Suprapubic skin (tissue), 4 donors: ENCODE data around the gene HDAC1. TPM values are rescaled to one million over a fixed set of nuclear protein-coding genes. Genes with fewer than 3 reads are reported as not detected.
"Not testable (repeated sequence)": the region's sequence is repeated elsewhere in the genome, so short reads cannot be mapped to it uniquely, and the experiment has no call there.

Source experiments
- DNase-seq, 2 donors: peaks; one replicate each; pipeline ENCODE4 v3.0.0-alpha.2; 2019; ENCODE audit warnings: low spot score in 2 of 2
- H3K27ac ChIP-seq: fragments of 200-600 bp; sonication (generic); one replicate; pipeline ENCODE4 v1.5.1; 2019
- H3K27me3 ChIP-seq: fragments of 200-600 bp; sonication (generic); one replicate; pipeline ENCODE4 v1.5.1; 2019
- H3K36me3 ChIP-seq: fragments of 200-600 bp; sonication (generic); one replicate; pipeline ENCODE4 v1.5.1; 2019
- H3K4me1 ChIP-seq: fragments of 200-600 bp; sonication (generic); one replicate; pipeline ENCODE4 v1.5.1; 2019
- H3K4me3 ChIP-seq: fragments of 200-600 bp; sonication (generic); one replicate; pipeline ENCODE4 v1.5.1; 2019; ENCODE audit warnings: mild to moderate bottlenecking
- H3K9me3 ChIP-seq: fragments of 200-600 bp; sonication (generic); one replicate; pipeline ENCODE4 v1.5.1; 2019
- CTCF ChIP-seq, 2 donors: fragments of 200-600 bp in 1 of 2; fragments of 450-650 bp in 1 of 2; sonication (generic) in 1 of 2; IDR thresholded peaks; one replicate each; pipeline ENCODE4 v1.5.1; 2016 to 2019; ENCODE audit warnings: antibody characterized with exemption in 2 of 2, mild to moderate bottlenecking in 1 of 2, moderate library complexity in 1 of 2
- EP300 ChIP-seq: sonication (generic); formaldehyde crosslinking; IDR thresholded peaks from one replicate; pipeline ENCODE4 v1.6.1; 2017; ENCODE audit warnings: antibody characterized with exemption
- POLR2A ChIP-seq, 2 donors: fragments of 450-650 bp; IDR thresholded peaks; one replicate each; pipeline ENCODE4 v1.6.1; 2017; ENCODE audit warnings: antibody characterized with exemption in 2 of 2, mild to moderate bottlenecking in 2 of 2, moderate library complexity in 2 of 2
- POLR2AphosphoS5 ChIP-seq, 3 donors: sonication (generic); formaldehyde crosslinking; IDR thresholded peaks; one replicate each; pipeline ENCODE4 v1.6.1; 2017; ENCODE audit warnings: antibody characterized with exemption in 3 of 3
- WGBS: methylation state at CpG from one replicate; pipeline ENCODE4 v1.1.5; 2018; 5-methylcytosine and 5-hydroxymethylcytosine counted together
- total RNA-seq, 4 donors: library from RNA; depleted of rRNA; stranded (reverse); fragments of >200 nt; gene quantifications; one replicate each; pipeline ENCODE4 v1.1.0, GENCODE V29; 2016

HDAC1 gene
- total RNA-seq, 4 donors from 2014 or later: 34.4 to 52.9 (median 40.2) TPM

- 81% methylated on average over 7 of the region's 7 CpGs for WGBS
- no peaks in the 10 kb centered on the region for H3K27me3 ChIP-seq
- H3K36me3 ChIP-seq: no peaks in the 10 kb centered on the region
- H3K9me3 ChIP-seq: no peaks in the 10 kb centered on the region
- no peak for TF ChIP-seq CTCF (IDR thresholded peaks at IDR 0.05)
- no peak for TF ChIP-seq POLR2AphosphoS5 (IDR thresholded peaks at IDR 0.05)
- no peak for TF ChIP-seq EP300
- no peak for TF ChIP-seq POLR2A (IDR thresholded peaks at IDR 0.05)
- DNase-seq: no peak
- H3K27ac ChIP-seq: no peak overlapping the region
- H3K4me3 ChIP-seq: no peak overlapping the region
- peaks cover 17% of the 10 kb centered on the region for H3K4me1 ChIP-seq
Observed at GRCh38 chr1:32289256-32289655, 2.6 kb upstream of the HDAC1 start.

- Histone ChIP-seq H3K36me3 (no peaks in the 10 kb centered on the region), H3K4me1 (peaks cover 17% of the 10 kb centered on the region), H3K27ac (peak overlapping the region; percentile 89), H3K27me3 (no peaks in the 10 kb centered on the region), H3K4me3 (peak overlapping the region; percentile 78), H3K9me3 (no peaks in the 10 kb centered on the region)
- 47% methylated on average over 10 of the region's 10 CpGs for WGBS
- DNase-seq: no peak
- TF ChIP-seq POLR2AphosphoS5 (IDR thresholded peaks at IDR 0.05) (no peak), POLR2A (IDR thresholded peaks at IDR 0.05) (no peak), CTCF (IDR thresholded peaks at IDR 0.05) (no peak), EP300 (no peak)
Observed at GRCh38 chr1:32291145-32291707, 657 bp upstream of the HDAC1 start.

- H3K27me3 ChIP-seq, H3K36me3 ChIP-seq, H3K4me1 ChIP-seq, H3K4me3 ChIP-seq, H3K27ac ChIP-seq, H3K9me3 ChIP-seq, DNase-seq: not testable (repeated sequence)
- 94% methylated on average over 16 of the region's 16 CpGs for WGBS
Observed at GRCh38 chr1:32298211-32298610, 6.3 kb downstream of the HDAC1 start.

- peaks cover 5% of the 10 kb centered on the region for H3K4me1 ChIP-seq
- TF ChIP-seq CTCF (IDR thresholded peaks at IDR 0.05): no peak
- TF ChIP-seq EP300: no peak
- TF ChIP-seq POLR2AphosphoS5 (IDR thresholded peaks at IDR 0.05): no peak
- TF ChIP-seq POLR2A (IDR thresholded peaks at IDR 0.05): no peak
- H3K27ac ChIP-seq: no peak overlapping the region
Observed at GRCh38 chr1:32299327-32299726, 7.4 kb downstream of the HDAC1 start.

GRCh38 chr1:32303358-32303757 lies 11.5 kb downstream of the HDAC1 start:
- H3K4me3 ChIP-seq: no peak overlapping the region
- no peak overlapping the region for H3K27ac ChIP-seq
- WGBS: 95% methylated on average over 3 of the region's 3 CpGs
- peaks cover 35% of the 10 kb centered on the region for H3K36me3 ChIP-seq
- peaks cover 6% of the 10 kb centered on the region for H3K9me3 ChIP-seq
- no peak for TF ChIP-seq POLR2A (IDR thresholded peaks at IDR 0.05)
- TF ChIP-seq POLR2AphosphoS5 (IDR thresholded peaks at IDR 0.05): no peak
- no peak for TF ChIP-seq EP300
- TF ChIP-seq CTCF (IDR thresholded peaks at IDR 0.05): no peak
- no peaks in the 10 kb centered on the region for H3K27me3 ChIP-seq
- peaks cover 5% of the 10 kb centered on the region for H3K4me1 ChIP-seq
- DNase-seq: no peak

More at GRCh38 chr1:32299327-32299726, 7.4 kb downstream of the HDAC1 start:
- Histone ChIP-seq H3K36me3 (peaks cover 19% of the 10 kb centered on the region), H3K9me3 (no peaks in the 10 kb centered on the region), H3K27me3 (no peaks in the 10 kb centered on the region), H3K4me3 (no peak overlapping the region)
- DNase-seq: no peak

- Histone ChIP-seq H3K27me3 (no peaks in the 10 kb centered on the region), H3K4me3 (no peak overlapping the region), H3K36me3 (peaks cover 35% of the 10 kb centered on the region), H3K27ac (no peak overlapping the region), H3K9me3 (peaks cover 6% of the 10 kb centered on the region), H3K4me1 (no peaks in the 10 kb centered on the region)
- TF ChIP-seq EP300 (no peak), CTCF (IDR thresholded peaks at IDR 0.05) (no peak), POLR2AphosphoS5 (IDR thresholded peaks at IDR 0.05) (no peak), POLR2A (IDR thresholded peaks at IDR 0.05) (no peak)
- WGBS: 97% methylated on average over 3 of the region's 3 CpGs
- DNase-seq: no peak
Observed at GRCh38 chr1:32303997-32304622, 12.2 kb downstream of the HDAC1 start.
